Measurements from ENCODE around the gene HOXD13.

Gene HOXD13

DNA sequence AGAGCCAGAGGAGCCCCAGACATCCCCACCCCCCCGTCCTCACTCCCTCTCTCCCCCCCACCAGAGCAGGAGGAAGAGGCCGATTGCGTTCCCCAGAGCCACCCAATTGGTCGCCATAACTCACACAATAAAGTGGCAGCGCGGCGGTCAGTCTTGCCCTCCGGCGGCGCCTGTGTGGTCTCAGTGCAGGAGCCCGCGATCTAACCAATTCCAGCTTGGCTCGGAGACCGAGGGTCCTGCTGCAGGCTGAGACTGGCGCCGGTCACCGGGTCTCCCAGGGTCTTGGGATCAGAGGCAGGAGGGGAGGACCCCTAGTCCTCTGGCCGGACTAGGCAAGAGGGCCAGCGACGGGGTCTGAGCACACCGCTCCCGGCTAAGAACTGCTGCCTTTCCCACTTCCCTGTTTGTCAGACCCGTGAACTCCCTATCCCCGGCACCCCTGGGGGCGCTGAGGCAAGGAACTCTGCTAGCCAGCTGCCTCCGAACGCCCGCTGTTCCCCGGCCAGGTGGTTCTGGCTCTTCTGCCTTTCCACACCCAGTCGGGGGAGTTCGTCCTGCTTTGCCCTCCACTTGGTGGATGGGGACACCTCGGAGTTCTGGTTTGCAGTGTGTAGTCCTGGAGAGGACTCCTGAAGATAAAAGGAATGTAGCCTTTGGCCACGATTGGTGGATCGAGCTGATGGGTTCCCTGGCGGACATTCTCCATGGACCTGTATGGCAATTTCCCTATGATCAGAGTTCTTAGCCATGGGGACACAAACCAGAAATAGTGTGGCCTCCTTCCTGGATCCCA lies 6.0 kb downstream of the HOXD13 start:
- no peak for DNase-seq (ENCODE audit: insufficient read length)
- no peak for FAIRE-seq
- no peak for TF ChIP-seq TAF1 (IDR thresholded peaks at IDR 0.05; ENCODE audit: borderline replicate concordance, low read depth, low read length)
- no peak for TF ChIP-seq POLR2AphosphoS5 (IDR thresholded peaks at IDR 0.05; ENCODE audit: low read depth, low read length)
- TF ChIP-seq POLR2A (IDR thresholded peaks at IDR 0.05; ENCODE audit: low read depth, low read length) = no peak

DNA sequence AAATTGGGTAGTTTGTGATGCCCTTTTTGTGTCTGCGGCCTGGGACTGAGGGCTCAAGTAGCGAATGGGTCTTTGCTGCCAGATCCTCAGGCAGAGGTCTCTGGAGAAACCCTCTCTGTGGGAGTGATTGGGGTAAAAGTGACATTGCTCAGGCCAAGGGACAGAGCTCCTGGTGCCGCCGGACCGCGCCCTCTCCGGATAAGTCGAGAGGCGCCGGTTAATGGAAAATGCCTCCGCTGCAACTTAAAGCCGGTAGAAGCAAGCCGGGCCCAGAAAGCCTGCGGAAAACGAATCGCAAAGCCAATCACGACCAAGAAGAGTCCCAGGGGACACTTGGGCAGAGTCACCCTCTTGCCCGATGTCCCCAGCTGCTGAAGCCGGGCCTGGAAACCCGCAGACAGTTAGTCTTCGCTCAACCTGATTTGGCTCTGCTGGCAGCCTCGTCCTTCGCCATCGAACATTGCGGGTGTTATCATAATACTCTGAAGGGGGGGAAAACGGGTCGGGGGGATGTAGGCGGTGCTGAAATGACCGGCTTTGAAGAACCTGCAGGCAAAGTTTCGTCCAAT lies 6.7 kb downstream of the HOXD13 start:
- no peak for DNase-seq (ENCODE audit: insufficient read length)
- TF ChIP-seq POLR2AphosphoS5 (IDR thresholded peaks at IDR 0.05; ENCODE audit: low read depth, low read length) = no peak
- no peak for TF ChIP-seq POLR2A (IDR thresholded peaks at IDR 0.05; ENCODE audit: low read depth, low read length)
- no peak for TF ChIP-seq TAF1 (IDR thresholded peaks at IDR 0.05; ENCODE audit: borderline replicate concordance, low read depth, low read length)
- FAIRE-seq = no peak

DNA sequence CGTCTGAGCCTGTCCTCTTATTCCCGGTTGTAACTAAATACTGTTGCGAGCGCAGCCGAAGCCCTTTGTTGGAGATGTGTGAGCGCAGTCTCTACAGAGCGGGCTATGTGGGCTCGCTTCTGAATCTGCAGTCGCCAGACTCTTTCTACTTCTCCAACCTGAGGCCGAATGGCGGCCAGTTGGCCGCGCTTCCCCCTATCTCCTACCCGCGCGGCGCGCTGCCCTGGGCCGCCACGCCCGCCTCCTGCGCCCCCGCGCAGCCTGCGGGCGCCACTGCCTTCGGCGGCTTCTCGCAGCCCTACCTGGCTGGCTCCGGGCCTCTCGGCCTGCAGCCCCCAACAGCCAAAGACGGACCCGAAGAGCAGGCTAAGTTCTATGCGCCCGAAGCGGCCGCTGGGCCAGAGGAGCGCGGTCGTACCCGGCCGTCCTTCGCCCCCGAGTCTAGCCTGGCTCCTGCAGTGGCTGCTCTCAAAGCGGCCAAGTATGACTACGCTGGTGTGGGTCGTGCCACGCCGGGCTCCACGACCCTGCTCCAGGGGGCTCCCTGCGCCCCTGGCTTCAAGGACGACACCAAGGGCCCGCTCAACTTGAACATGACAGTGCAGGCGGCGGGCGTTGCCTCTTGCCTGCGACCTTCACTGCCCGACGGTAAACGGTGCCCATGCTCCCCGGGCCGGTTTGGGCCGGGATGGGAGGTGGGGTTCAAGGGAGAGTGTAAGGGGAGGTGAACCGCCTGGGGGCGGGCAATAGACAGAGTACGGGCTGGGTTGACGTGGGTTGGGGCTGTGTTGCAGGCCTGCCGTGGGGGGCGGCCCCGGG lies 7.4 kb downstream of the HOXD13 start, which contains the start of gene HOXD12:
Gene HOXD12, plus strand, starts transcription at position 68 of the 819 bp plus-strand sequence. Its CDS starts 7 bp downstream, at position 75.
- DNase-seq (ENCODE audit: insufficient read length) = no peak
- FAIRE-seq = no peak
- TF ChIP-seq POLR2A (IDR thresholded peaks at IDR 0.05; ENCODE audit: low read depth, low read length) (no peak), TAF1 (IDR thresholded peaks at IDR 0.05; ENCODE audit: borderline replicate concordance, low read depth, low read length) (no peak), POLR2AphosphoS5 (IDR thresholded peaks at IDR 0.05; ENCODE audit: low read depth, low read length) (no peak)

GRCh38 chr2:176100547-176101140 lies 8.1 kb downstream of the HOXD13 start:
- TF ChIP-seq TAF1 (IDR thresholded peaks at IDR 0.05; ENCODE audit: borderline replicate concordance, low read depth, low read length) = no peak
- TF ChIP-seq POLR2A (IDR thresholded peaks at IDR 0.05; ENCODE audit: low read depth, low read length) = no peak
- TF ChIP-seq POLR2AphosphoS5 (IDR thresholded peaks at IDR 0.05; ENCODE audit: low read depth, low read length) = no peak
- no peak for DNase-seq (ENCODE audit: insufficient read length)
- no peak for FAIRE-seq

- TF ChIP-seq POLR2A (IDR thresholded peaks at IDR 0.05; ENCODE audit: low read depth, low read length) (no peak), POLR2AphosphoS5 (IDR thresholded peaks at IDR 0.05; ENCODE audit: low read depth, low read length) (no peak), TAF1 (IDR thresholded peaks at IDR 0.05; ENCODE audit: borderline replicate concordance, low read depth, low read length) (no peak)
- FAIRE-seq = no peak
- DNase-seq (ENCODE audit: insufficient read length) = no peak
Observed at GRCh38 chr2:176101216-176101830, 8.8 kb downstream of the HOXD13 start.

DNA sequence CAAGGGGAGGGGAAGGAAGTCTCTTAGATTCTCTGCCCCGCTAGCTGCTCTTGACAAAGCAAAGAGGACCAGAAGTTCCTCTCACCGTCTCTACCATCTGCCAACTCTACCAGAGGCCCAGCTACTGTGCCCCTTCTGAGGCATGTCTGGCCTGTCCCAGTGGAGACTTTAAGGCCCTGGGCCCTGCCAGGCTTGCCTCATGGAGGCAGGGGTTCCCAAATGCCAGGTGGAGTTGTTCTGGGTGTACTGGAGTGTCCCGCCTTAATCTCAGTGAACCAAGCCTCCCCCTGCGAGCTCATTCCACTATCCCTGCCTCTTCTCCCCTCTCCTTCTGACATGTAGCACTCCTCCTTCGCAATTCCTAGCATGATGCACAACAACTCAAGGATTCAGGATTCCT lies 9.3 kb downstream of the HOXD13 start:
- no peak for FAIRE-seq
- TF ChIP-seq TAF1 (IDR thresholded peaks at IDR 0.05; ENCODE audit: borderline replicate concordance, low read depth, low read length) = no peak
- no peak for TF ChIP-seq POLR2A (IDR thresholded peaks at IDR 0.05; ENCODE audit: low read depth, low read length)
- no peak for TF ChIP-seq POLR2AphosphoS5 (IDR thresholded peaks at IDR 0.05; ENCODE audit: low read depth, low read length)
- DNase-seq (ENCODE audit: insufficient read length) = no peak

- FAIRE-seq = no peak
- DNase-seq (ENCODE audit: insufficient read length) = no peak
- no peak for TF ChIP-seq TAF1 (IDR thresholded peaks at IDR 0.05; ENCODE audit: borderline replicate concordance, low read depth, low read length)
- TF ChIP-seq POLR2AphosphoS5 (IDR thresholded peaks at IDR 0.05; ENCODE audit: low read depth, low read length) = no peak
- TF ChIP-seq POLR2A (IDR thresholded peaks at IDR 0.05; ENCODE audit: low read depth, low read length) = no peak
Observed at GRCh38 chr2:176102309-176102866, 9.9 kb downstream of the HOXD13 start.

DNA sequence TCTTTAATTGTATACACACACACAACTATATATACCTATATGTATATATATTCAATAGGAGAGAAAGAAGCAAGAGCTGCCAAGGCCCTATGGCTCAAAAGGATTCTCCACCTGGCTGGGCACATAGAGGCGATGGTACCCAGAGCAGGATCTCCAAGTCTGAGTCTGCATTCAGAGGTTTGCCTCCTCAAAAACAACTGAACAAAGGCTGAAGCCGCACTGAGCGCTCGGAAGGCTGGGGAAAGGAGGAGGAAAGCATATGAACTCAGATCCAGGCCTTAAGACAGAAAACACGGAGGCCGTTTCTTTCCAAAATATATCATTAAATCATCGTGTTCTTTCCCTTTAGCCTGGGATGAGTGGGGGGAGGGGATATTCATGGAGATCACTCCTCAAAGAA lies 10.7 kb downstream of the HOXD13 start:
- TF ChIP-seq POLR2AphosphoS5 (IDR thresholded peaks at IDR 0.05; ENCODE audit: low read depth, low read length) (no peak), TAF1 (IDR thresholded peaks at IDR 0.05; ENCODE audit: borderline replicate concordance, low read depth, low read length) (no peak), POLR2A (IDR thresholded peaks at IDR 0.05; ENCODE audit: low read depth, low read length) (no peak)
- FAIRE-seq (no peak), DNase-seq (ENCODE audit: insufficient read length) (no peak)

DNA sequence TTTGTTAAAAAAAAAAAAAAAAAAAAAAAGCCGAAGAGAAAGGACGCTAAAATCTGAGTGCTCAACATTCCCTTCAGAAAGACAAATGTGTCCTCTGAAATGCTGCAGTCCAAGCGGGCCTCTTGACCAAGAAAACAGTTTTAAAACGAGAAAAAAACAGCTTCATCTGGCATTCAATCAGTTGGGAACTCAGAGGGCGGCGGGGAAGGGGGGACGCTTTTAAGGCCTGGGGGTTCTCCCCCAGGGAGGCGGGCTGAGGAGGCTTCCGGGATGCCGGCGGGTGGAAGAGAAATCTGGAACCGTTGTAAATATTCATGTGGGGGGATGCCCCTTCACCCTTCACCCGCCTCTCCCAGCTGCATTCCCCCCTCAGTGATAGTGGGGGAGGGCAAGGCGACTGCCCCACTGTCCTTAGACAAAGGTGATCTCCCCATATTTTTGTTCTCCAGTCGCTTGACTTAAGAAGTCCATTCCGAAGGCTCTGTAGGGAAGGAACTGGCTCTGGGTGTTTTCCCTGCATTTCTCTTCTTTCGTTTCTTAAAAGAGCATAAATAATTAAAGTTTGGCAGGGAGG lies 11.3 kb downstream of the HOXD13 start:
- DNase-seq (ENCODE audit: insufficient read length) = no peak
- TF ChIP-seq POLR2A (IDR thresholded peaks at IDR 0.05; ENCODE audit: low read depth, low read length) (no peak), TAF1 (IDR thresholded peaks at IDR 0.05; ENCODE audit: borderline replicate concordance, low read depth, low read length) (no peak), POLR2AphosphoS5 (IDR thresholded peaks at IDR 0.05; ENCODE audit: low read depth, low read length) (no peak)
- FAIRE-seq = no peak

All from GM12892 (cell line).